ENCODE data around the gene ADAMTS17.

The ADAMTS17 gene

GRCh38 chr15:100193277-100193860 lies 148.4 kb downstream of the ADAMTS17 start:
- DNase-seq: no peak

- no peak for DNase-seq
These were observed 149.4 kb downstream of the ADAMTS17 start for GRCh38 chr15:100192097-100193080.

GRCh38 chr15:100191161-100191560 lies 150.6 kb downstream of the ADAMTS17 start:
- no peak for DNase-seq

GRCh38 chr15:100190675-100191074 lies 151.1 kb downstream of the ADAMTS17 start:
- no peak for DNase-seq

- no peak for DNase-seq
These were observed 151.9 kb downstream of the ADAMTS17 start for GRCh38 chr15:100189849-100190248.

- DNase-seq: no peak
These were observed 152.5 kb downstream of the ADAMTS17 start for GRCh38 chr15:100189319-100189718.

GRCh38 chr15:100187677-100188076 lies 154.1 kb downstream of the ADAMTS17 start:
- no peak for DNase-seq

GRCh38 chr15:100186960-100187359 lies 154.8 kb downstream of the ADAMTS17 start:
- DNase-seq: no peak

GRCh38 chr15:100186366-100186765 lies 155.4 kb downstream of the ADAMTS17 start:
- DNase-seq: no peak

- no peak for DNase-seq
These were observed 157.8 kb downstream of the ADAMTS17 start for GRCh38 chr15:100183921-100184495.

GRCh38 chr15:100180921-100181320 lies 160.9 kb downstream of the ADAMTS17 start:
- no peak for DNase-seq

GRCh38 chr15:100175406-100176114 lies 166.2 kb downstream of the ADAMTS17 start:
- DNase-seq: no peak

- DNase-seq: no peak
These were observed 166.9 kb downstream of the ADAMTS17 start for GRCh38 chr15:100174904-100175275.

GRCh38 chr15:100174159-100174903 lies 167.4 kb downstream of the ADAMTS17 start:
- DNase-seq: no peak

- DNase-seq: no peak
These were observed 169.3 kb downstream of the ADAMTS17 start for GRCh38 chr15:100172356-100173024.

GRCh38 chr15:100171411-100171810 lies 170.4 kb downstream of the ADAMTS17 start:
- DNase-seq: no peak

GRCh38 chr15:100170291-100171210 lies 171.2 kb downstream of the ADAMTS17 start:
- no peak for DNase-seq

- DNase-seq: no peak
These were observed 172.0 kb downstream of the ADAMTS17 start for GRCh38 chr15:100169615-100170290.

- no peak for DNase-seq
These were observed 173.0 kb downstream of the ADAMTS17 start for GRCh38 chr15:100168787-100169186.

- no peak for DNase-seq
These were observed 173.8 kb downstream of the ADAMTS17 start for GRCh38 chr15:100167884-100168375.

All from amniotic stem cell (primary cell).